SW 1271 (cell line): ENCODE data around the gene PPP1R36.
"Not testable (repeated sequence)": the region's sequence is repeated elsewhere in the genome, so short reads cannot be mapped to it uniquely, and the experiment has no call there.

ENCODE experiments used
- DNase-seq, 2 experiments: peaks; one replicate each; lab custom pipeline; 2025; lab: John Stamatoyannopoulos, UW

PPP1R36 gene

GRCh38 chr14:64518229-64518628, 31.5 kb upstream of the PPP1R36 start:
- no peak for DNase-seq

GRCh38 chr14:64520699-64521098, 29.1 kb upstream of the PPP1R36 start:
- no peak for DNase-seq

GRCh38 chr14:64522591-64523355, 27.0 kb upstream of the PPP1R36 start:
- no peak for DNase-seq

GRCh38 chr14:64525354-64525753, 24.4 kb upstream of the PPP1R36 start:
- DNase-seq: no peak

- no peak for DNase-seq
These were observed 18.2 kb upstream of the PPP1R36 start for GRCh38 chr14:64531567-64531966.

- no peak for DNase-seq
These were observed 13.1 kb upstream of the PPP1R36 start for GRCh38 chr14:64536488-64537245.

GRCh38 chr14:64540208-64541202, 9.3 kb upstream of the PPP1R36 start, which contains the start of gene HSPA2:
TSS of gene HSPA2 (plus strand) at chr14:64540741. CDS start at chr14:64540850, 109 bp downstream.
- DNase-seq: peak; percentile 98

GRCh38 chr14:64541261-64541971, 8.3 kb upstream of the PPP1R36 start:
- DNase-seq: no peak

GRCh38 chr14:64541972-64542835, 7.6 kb upstream of the PPP1R36 start:
- DNase-seq: no peak

- DNase-seq: no peak
These were observed 6.9 kb upstream of the PPP1R36 start for GRCh38 chr14:64542836-64543201.

GRCh38 chr14:64544607-64545312, 5.0 kb upstream of the PPP1R36 start:
- DNase-seq: no peak

GRCh38 chr14:64549016-64549415, 745 bp upstream of the PPP1R36 start:
- no peak for DNase-seq

- DNase-seq: no peak
These were observed 1.0 kb downstream of the PPP1R36 start for GRCh38 chr14:64550621-64551333.

- DNase-seq: no peak
These were observed 4.8 kb downstream of the PPP1R36 start for GRCh38 chr14:64554556-64554955.

- no peak for DNase-seq
These were observed 6.8 kb downstream of the PPP1R36 start for GRCh38 chr14:64556526-64556925.

GRCh38 chr14:64558216-64558615, 8.5 kb downstream of the PPP1R36 start:
- DNase-seq: not testable (repeated sequence)

GRCh38 chr14:64561631-64562030, 11.9 kb downstream of the PPP1R36 start:
- DNase-seq: no peak

- no peak for DNase-seq
These were observed 12.7 kb downstream of the PPP1R36 start for GRCh38 chr14:64562436-64562835.

- no peak for DNase-seq
These were observed 13.9 kb downstream of the PPP1R36 start for GRCh38 chr14:64563696-64564095.
